K562 (cell line): Measurements from ENCODE around the gene RASSF7. TPM values are rescaled to one million over a fixed set of nuclear protein-coding genes. Genes with fewer than 3 reads are reported as not detected.

Experiments used
- ARID4B ChIP-seq: sonication (generic); formaldehyde crosslinking; IDR thresholded peaks from 2 replicates; pipeline ENCODE4 v1.8.0; 2022; ENCODE audit warnings: mild to moderate bottlenecking, missing genetic modification reagents
- BCLAF1 ChIP-seq, 2 experiments: fragments of 450-650 bp in 1 of 2; IDR thresholded peaks; 2 replicates each; pipeline ENCODE4 v1.6.1; 2011 to 2017; ENCODE audit warnings: low read depth in 2 of 2, antibody characterized with exemption in 1 of 2, borderline replicate concordance in 1 of 2, low read length in 1 of 2, mild to moderate bottlenecking in 1 of 2, mixed read lengths in 1 of 2; ENCODE audit not compliant: control insufficient read depth in 1 of 2
- CREB1 ChIP-seq, 2 experiments: sonication (generic) in 1 of 2; formaldehyde crosslinking in 1 of 2; IDR thresholded peaks; 2 replicates each; pipeline versions ENCODE4 v1.6.1 to v1.8.0; 2012 to 2022; ENCODE audit warnings: inconsistent platforms in 1 of 2, mild to moderate bottlenecking in 1 of 2, missing genetic modification reagents in 1 of 2, moderate library complexity in 1 of 2
- ELF2 ChIP-seq: fragments of 250-450 bp; sonication (Bioruptor Pico); IDR thresholded peaks from 2 replicates; pipeline ENCODE4 v1.5.0; 2021; ENCODE audit warnings: mild to moderate bottlenecking
- HNRNPLL ChIP-seq: fragments of 200-400 bp; formaldehyde crosslinking; IDR thresholded peaks from 2 replicates; pipeline ENCODE4 v1.6.1; 2017; ENCODE audit warnings: low read length, low read depth, mild to moderate bottlenecking; ENCODE audit not compliant: poor library complexity, severe bottlenecking
- LARP7 ChIP-seq: fragments of 450-650 bp; IDR thresholded peaks from 2 replicates; pipeline ENCODE4 v1.6.1; 2016
- MED1 ChIP-seq: sonication (generic); formaldehyde crosslinking; IDR thresholded peaks from 2 replicates; pipeline ENCODE4 v1.8.1; 2023; ENCODE audit warnings: missing genetic modification reagents, borderline replicate concordance
- PHB2 ChIP-seq: fragments of 450-650 bp; IDR thresholded peaks from 2 replicates; pipeline ENCODE4 v1.6.1; 2017; ENCODE audit warnings: low read depth
- PTTG1 ChIP-seq: fragments of 450-650 bp; IDR thresholded peaks from 2 replicates; pipeline ENCODE4 v1.6.1; 2016; ENCODE audit warnings: low read depth, mild to moderate bottlenecking, missing genetic modification characterization, missing compliant biosample characterization
- RNF219 ChIP-seq: fragments of 250-450 bp; sonication (Bioruptor Pico); IDR thresholded peaks from 2 replicates; pipeline ENCODE4 v1.5.0; 2022; ENCODE audit warnings: mild to moderate bottlenecking
- SMARCA5 ChIP-seq: fragments of 450-650 bp; IDR thresholded peaks from 2 replicates; pipeline ENCODE4 v1.6.1; 2016
- ZBTB1 ChIP-seq: sonication (generic); formaldehyde crosslinking; IDR thresholded peaks from 2 replicates; pipeline ENCODE4 v1.8.1; 2023; ENCODE audit warnings: missing genetic modification reagents, low read depth, mild to moderate bottlenecking, borderline replicate concordance
- ZBTB34 ChIP-seq: fragments of 250-450 bp; sonication (Bioruptor Pico); IDR thresholded peaks from 2 replicates; pipeline ENCODE4 v1.8.0; 2021; ENCODE audit warnings: mild to moderate bottlenecking, moderate library complexity
- ZNF324 ChIP-seq: fragments of 250-450 bp; sonication (Bioruptor Pico); IDR thresholded peaks from 2 replicates; pipeline ENCODE4 v1.4.0; 2020; ENCODE audit warnings: mild to moderate bottlenecking
- ZNF41 ChIP-seq: fragments of 250-450 bp; sonication (Bioruptor Pico); conservative IDR thresholded peaks from 2 replicates; pipeline ENCODE4 v1.4.0; 2020; ENCODE audit warnings: mild to moderate bottlenecking
- polyA plus RNA-seq, 8 experiments: library from polyadenylated mRNA; depleted of rRNA in 4 of 8; stranded (reverse) in 5 of 8; unstranded in 3 of 8; fragments of >200 nt; fragmentation: Nextera tagmentation in 2 of 8; fragmentation: Illumina TruSeq in 1 of 8; extraction: Ambion mirVana in 2 of 8; extraction: Trizol in 1 of 8; gene quantifications; 2 replicates each; pipeline versions ENCODE4 v1.2.1 to v1.2.3, GENCODE V29; 2011 to 2014; ENCODE audit warnings: inconsistent platforms in 1 of 8, missing spikeins in 1 of 8
- total RNA-seq, 7 experiments: library from RNA; depleted of rRNA in 6 of 7; stranded (reverse); fragments of >200 nt in 6 of 7; fragmentation: Illumina TruSeq in 2 of 7; extraction: Trizol in 2 of 7; gene quantifications; 2 replicates each; pipeline versions ENCODE4 v1.2.1 to v1.2.3, GENCODE V29; 2011 to 2021; ENCODE audit warnings: low replicate concordance in 1 of 7

Gene RASSF7
- total and polyA plus RNA-seq, 9 of the 15 experiments (the other 6 are each of a cell fraction or from before 2014, with no cell fraction given) = 0.41 to 45.2 (median 18.6) TPM

- TF ChIP-seq ELF2 (CRISPR knock-in tag) = no peak
- peak; percentile 54 for TF ChIP-seq HNRNPLL
- no peak for TF ChIP-seq SMARCA5
- no peak for TF ChIP-seq PHB2
- peak; percentile 84; the same call in 1 of the 2 replicates for TF ChIP-seq ZBTB1
- peak; percentile 76 for TF ChIP-seq ARID4B
- no peak for TF ChIP-seq MED1 (CRISPR knock-in tag)
- TF ChIP-seq ZBTB34 (CRISPR knock-in tag) = no peak
- peak in 1 of 2 experiments; percentile 86; a peak in 2 of 4 replicates for TF ChIP-seq BCLAF1 (IDR thresholded peaks at IDR 0.05; ENCODE audit: borderline replicate concordance in 1 of 2, control insufficient read depth in 1 of 2, low read depth in 2 of 2, low read length in 1 of 2)
- no peak for TF ChIP-seq PTTG1 (tag)
- no peak for TF ChIP-seq RNF219 (CRISPR knock-in tag)
- no peak for TF ChIP-seq ZNF41 (CRISPR knock-in tag)
- TF ChIP-seq ZNF324 = no peak
- TF ChIP-seq CREB1 (IDR thresholded peaks at IDR 0.05) = peak; percentile 47
- TF ChIP-seq CREB1 (CRISPR knock-in tag; IDR thresholded peaks at IDR 0.05) = peak; percentile 71; the same call in 1 of the 2 replicates
- no peak for TF ChIP-seq LARP7
Measured at GRCh38 chr11:518463-519202, 42.1 kb upstream of the RASSF7 start (continued).
